WERI-Rb-1 (cell line): ENCODE results near the gene LRP1.

Experiments used
- DNase-seq: peaks from one replicate; pipeline ENCODE4 v3.0.0-alpha.2; 2020
- H3K27ac ChIP-seq: fragments of 250-450 bp; sonication (Bioruptor Pico); 2 replicates; pipeline ENCODE4 v1.5.1; 2020; ENCODE audit warnings: mild to moderate bottlenecking, moderate library complexity
- H3K27me3 ChIP-seq: fragments of 250-450 bp; sonication (Bioruptor Pico); 2 replicates; pipeline ENCODE4 v1.5.1; 2021; ENCODE audit warnings: mild to moderate bottlenecking, low read depth, moderate library complexity; ENCODE audit not compliant: insufficient read depth, severe bottlenecking
- H3K36me3 ChIP-seq: fragments of 250-450 bp; sonication (Bioruptor Pico); 2 replicates; pipeline ENCODE4 v1.5.1; 2020; ENCODE audit warnings: mild to moderate bottlenecking, moderate library complexity
- H3K4me3 ChIP-seq: 2 replicates; pipeline ENCODE4 v1.5.1; 2011; ENCODE audit warnings: low read depth, mild to moderate bottlenecking, control low read depth, low read length
- H3K9me3 ChIP-seq: fragments of 250-450 bp; sonication (Bioruptor Pico); 2 replicates; pipeline ENCODE4 v1.5.1; 2021; ENCODE audit warnings: mild to moderate bottlenecking, moderate library complexity; ENCODE audit not compliant: severe bottlenecking
- TF ChIP-seq, protein P1 (sequence below): IDR thresholded peaks from 2 replicates; pipeline ENCODE4 v1.5.1; 2011; ENCODE audit warnings: low read depth, mild to moderate bottlenecking, control low read depth, inconsistent platforms, low read length

LRP1 gene

DNA sequence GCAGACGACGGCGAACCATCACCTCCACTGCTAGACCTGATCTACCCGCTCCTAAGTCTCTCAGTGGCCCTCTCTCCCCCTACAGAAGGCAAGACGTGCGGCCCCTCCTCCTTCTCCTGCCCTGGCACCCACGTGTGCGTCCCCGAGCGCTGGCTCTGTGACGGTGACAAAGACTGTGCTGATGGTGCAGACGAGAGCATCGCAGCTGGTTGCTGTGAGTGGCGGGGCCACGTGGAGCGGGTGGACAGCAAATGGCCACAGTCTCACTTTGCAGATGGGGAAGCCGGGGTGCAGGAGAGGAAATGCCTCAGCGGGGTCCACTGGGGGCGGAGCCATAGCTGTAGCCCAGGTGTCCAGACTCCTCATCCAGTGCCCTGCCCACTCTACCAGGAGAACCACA lies 66.9 kb downstream of the LRP1 start:
- H3K27me3 ChIP-seq, result no peaks in the 10 kb centered on the region
- peaks cover 4% of the 10 kb centered on the region; the same call in 1 of the 2 replicates for H3K36me3 ChIP-seq

DNA sequence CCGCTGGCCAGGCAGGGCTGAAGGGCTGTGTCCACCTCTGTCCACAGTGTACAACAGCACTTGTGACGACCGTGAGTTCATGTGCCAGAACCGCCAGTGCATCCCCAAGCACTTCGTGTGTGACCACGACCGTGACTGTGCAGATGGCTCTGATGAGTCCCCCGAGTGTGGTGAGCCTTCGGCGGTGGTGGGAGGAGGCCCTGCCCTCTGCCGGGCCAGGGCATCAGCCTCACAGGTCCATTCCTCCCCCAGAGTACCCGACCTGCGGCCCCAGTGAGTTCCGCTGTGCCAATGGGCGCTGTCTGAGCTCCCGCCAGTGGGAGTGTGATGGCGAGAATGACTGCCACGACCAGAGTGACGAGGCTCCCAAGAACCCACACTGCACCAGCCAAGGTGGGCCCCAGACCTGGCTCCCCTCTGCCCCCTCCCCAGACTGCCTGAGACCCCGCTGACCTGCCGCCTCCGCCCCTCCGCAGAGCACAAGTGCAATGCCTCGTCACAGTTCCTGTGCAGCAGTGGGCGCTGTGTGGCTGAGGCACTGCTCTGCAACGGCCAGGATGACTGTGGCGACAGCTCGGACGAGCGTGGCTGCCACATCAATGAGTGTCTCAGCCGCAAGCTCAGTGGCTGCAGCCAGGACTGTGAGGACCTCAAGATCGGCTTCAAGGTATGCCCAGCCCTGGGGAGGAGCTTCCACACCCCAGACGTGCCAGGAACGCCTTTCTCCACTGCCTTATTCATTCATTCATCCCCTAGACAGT lies 67.5 kb downstream of the LRP1 start:
- H3K4me3 ChIP-seq, result no peak overlapping the region
- TF ChIP-seq, protein P1, sequence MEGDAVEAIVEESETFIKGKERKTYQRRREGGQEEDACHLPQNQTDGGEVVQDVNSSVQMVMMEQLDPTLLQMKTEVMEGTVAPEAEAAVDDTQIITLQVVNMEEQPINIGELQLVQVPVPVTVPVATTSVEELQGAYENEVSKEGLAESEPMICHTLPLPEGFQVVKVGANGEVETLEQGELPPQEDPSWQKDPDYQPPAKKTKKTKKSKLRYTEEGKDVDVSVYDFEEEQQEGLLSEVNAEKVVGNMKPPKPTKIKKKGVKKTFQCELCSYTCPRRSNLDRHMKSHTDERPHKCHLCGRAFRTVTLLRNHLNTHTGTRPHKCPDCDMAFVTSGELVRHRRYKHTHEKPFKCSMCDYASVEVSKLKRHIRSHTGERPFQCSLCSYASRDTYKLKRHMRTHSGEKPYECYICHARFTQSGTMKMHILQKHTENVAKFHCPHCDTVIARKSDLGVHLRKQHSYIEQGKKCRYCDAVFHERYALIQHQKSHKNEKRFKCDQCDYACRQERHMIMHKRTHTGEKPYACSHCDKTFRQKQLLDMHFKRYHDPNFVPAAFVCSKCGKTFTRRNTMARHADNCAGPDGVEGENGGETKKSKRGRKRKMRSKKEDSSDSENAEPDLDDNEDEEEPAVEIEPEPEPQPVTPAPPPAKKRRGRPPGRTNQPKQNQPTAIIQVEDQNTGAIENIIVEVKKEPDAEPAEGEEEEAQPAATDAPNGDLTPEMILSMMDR, result no peak
- H3K36me3 ChIP-seq, result peaks cover 4% of the 10 kb centered on the region; the same call in 1 of the 2 replicates
- no peak for DNase-seq
- no peaks in the 10 kb centered on the region for H3K27me3 ChIP-seq
- no peaks in the 10 kb centered on the region for H3K9me3 ChIP-seq
- H3K27ac ChIP-seq, result no peak overlapping the region

More for the DNA sequence above, 66.9 kb downstream of the LRP1 start:
- no peak for DNase-seq
- Histone ChIP-seq H3K9me3 (no peaks in the 10 kb centered on the region), H3K27ac (no peak overlapping the region), H3K4me3 (no peak overlapping the region)
- TF ChIP-seq, protein P1, result no peak

GRCh38 chr12:57196439-57196838 lies 68.2 kb downstream of the LRP1 start:
- TF ChIP-seq, protein P1, result no peak
- no peak for DNase-seq
- Histone ChIP-seq H3K36me3 (peaks cover 4% of the 10 kb centered on the region; the same call in 1 of the 2 replicates), H3K27ac (no peak overlapping the region), H3K27me3 (no peaks in the 10 kb centered on the region), H3K4me3 (no peak overlapping the region), H3K9me3 (no peaks in the 10 kb centered on the region)

DNA sequence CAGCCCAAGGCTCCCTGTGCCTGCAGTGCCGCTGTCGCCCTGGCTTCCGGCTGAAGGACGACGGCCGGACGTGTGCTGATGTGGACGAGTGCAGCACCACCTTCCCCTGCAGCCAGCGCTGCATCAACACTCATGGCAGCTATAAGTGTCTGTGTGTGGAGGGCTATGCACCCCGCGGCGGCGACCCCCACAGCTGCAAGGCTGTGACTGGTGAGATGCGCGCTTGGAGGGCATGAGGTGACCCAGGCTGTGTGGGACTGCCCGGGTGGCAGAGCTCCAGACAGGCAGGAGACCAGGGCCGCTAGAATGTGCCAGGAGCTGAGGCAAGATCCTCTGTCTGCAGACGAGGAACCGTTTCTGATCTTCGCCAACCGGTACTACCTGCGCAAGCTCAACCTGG lies 68.7 kb downstream of the LRP1 start:
- Histone ChIP-seq H3K27ac (no peak overlapping the region), H3K36me3 (peaks cover 4% of the 10 kb centered on the region; the same call in 1 of the 2 replicates), H3K27me3 (no peaks in the 10 kb centered on the region), H3K9me3 (no peaks in the 10 kb centered on the region), H3K4me3 (no peak overlapping the region)
- DNase-seq, result no peak
- TF ChIP-seq, protein P1, result no peak

DNA sequence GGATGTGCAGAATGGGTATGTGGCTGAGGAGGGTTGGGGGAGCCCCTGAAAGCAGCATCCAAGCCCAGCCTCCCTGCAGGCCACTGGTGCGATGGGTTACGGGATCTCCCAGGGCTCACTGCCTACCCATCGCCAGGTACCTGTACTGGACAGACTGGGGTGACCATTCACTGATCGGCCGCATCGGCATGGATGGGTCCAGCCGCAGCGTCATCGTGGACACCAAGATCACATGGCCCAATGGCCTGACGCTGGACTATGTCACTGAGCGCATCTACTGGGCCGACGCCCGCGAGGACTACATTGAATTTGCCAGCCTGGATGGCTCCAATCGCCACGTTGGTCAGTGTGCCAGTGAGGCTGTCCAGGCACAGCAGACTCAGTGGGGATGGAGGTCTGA lies 70.0 kb downstream of the LRP1 start:
- no peaks in the 10 kb centered on the region for H3K9me3 ChIP-seq
- H3K4me3 ChIP-seq, result no peak overlapping the region
- H3K27ac ChIP-seq, result no peak overlapping the region
- no peaks in the 10 kb centered on the region for H3K27me3 ChIP-seq
- DNase-seq, result no peak
- TF ChIP-seq, protein P1, result no peak
- H3K36me3 ChIP-seq, result peaks cover 5% of the 10 kb centered on the region

- TF ChIP-seq, protein P1, result no peak
- no peaks in the 10 kb centered on the region for H3K27me3 ChIP-seq
- no peaks in the 10 kb centered on the region for H3K9me3 ChIP-seq
- H3K27ac ChIP-seq, result no peak overlapping the region
- H3K36me3 ChIP-seq, result peaks cover 7% of the 10 kb centered on the region
- DNase-seq, result no peak
- H3K4me3 ChIP-seq, result no peak overlapping the region
Observed at GRCh38 chr12:57199191-57199590, 70.9 kb downstream of the LRP1 start.
